Parietal lobe (tissue), 1 donor: ENCODE results near the gene IQCC. TPM values are rescaled to one million over a fixed set of nuclear protein-coding genes. Genes with fewer than 3 reads are reported as not detected.

Experiments
- total RNA-seq: library from RNA; depleted of rRNA; stranded (reverse); fragments of >200 nt; gene quantifications from one replicate; pipeline ENCODE4 v1.2.3, GENCODE V29; 2014

IQCC gene
- total RNA-seq: 4.1 TPM

DNA sequence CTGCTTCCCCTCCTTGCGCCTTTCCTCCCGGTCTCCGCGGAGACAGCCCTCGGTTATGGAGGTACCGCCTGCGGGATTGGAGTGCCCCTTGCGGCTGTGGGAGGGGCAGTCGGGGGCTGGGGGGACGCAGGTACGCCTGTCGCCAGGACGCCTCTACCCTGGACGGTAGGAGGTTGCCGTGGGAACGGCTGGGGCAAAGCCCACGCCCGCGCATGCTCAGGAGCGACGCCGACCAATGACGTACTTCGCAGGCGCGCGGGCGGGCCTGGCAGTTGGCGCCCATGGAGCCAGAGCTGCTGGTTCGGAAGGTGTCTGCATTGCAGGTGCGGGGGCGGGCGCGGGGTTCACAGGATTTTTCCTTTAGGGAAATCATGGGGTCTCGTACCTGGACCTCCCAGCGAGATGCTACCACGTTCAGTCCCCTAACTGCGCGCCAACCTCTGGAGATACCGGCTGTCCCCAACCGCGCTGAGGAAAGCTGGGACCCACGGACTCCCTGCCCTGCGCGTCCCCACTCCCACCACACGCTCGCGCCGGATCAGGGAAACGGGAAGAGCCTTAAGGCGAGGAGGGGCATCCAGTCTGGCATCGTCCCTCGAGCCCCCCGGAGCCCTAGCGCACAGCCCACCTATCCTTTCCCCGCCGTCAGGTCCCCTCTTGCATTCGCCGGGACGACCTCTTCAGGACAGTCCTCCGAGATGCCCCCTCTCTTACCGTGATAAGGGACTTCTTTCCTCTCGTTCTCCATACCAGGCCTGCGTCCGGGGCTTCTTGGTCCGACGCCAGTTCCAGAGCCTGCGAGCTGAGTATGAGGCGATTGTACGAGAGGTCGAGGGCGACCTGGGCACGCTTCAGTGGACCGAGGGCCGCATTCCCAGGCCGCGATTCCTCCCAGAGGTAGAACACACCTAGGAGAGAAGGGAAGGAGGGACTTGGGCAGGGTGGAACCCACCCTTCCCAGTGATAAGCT lies at the start of gene IQCC:
IQCC (plus strand) TSS at position 271 of the 970 bp plus-strand sequence; CDS start at position 282, 11 bp downstream.

DNA sequence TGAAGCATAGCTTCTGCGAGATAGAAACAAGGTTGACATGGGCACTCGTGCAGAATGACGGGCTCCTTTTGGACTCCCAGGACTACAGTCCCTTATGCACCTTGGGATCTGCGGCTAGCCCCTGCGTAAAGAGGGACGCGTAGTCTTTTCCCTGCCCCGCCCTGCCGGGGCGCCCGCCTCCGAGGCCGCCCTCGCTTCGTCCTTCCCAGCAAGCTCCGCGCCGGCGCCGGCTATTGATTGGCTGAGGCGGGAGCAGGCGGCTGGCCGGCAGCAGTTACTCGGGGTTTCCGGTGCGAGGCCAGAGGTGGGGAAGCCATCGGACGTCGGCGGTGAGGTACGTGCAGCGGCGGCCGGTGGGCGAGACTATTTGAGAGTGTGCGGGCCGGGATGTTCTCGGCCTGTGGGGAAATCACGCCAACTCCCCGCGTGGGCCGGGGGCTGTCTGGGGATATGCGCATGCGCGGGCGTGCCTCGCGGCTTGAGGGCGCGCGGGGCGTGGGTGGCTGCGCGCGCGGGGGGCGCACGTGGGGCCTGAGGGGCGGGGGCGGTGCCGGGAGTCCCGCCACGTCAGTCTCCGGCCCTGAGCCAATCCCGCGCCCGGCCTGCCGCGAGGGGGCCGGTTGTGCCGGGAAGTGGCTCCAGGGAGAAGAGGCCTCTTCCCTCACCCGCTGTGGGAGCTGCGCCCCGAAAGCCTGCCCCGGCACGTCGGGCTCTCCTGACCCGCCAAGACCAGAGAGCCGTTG lies 25.9 kb upstream of the IQCC start, which contains the start of gene TXLNA:
TXLNA (plus strand) TSS at position 233 of the 743 bp plus-strand sequence. CDS start 671 bp downstream, outside the sequence.

DNA sequence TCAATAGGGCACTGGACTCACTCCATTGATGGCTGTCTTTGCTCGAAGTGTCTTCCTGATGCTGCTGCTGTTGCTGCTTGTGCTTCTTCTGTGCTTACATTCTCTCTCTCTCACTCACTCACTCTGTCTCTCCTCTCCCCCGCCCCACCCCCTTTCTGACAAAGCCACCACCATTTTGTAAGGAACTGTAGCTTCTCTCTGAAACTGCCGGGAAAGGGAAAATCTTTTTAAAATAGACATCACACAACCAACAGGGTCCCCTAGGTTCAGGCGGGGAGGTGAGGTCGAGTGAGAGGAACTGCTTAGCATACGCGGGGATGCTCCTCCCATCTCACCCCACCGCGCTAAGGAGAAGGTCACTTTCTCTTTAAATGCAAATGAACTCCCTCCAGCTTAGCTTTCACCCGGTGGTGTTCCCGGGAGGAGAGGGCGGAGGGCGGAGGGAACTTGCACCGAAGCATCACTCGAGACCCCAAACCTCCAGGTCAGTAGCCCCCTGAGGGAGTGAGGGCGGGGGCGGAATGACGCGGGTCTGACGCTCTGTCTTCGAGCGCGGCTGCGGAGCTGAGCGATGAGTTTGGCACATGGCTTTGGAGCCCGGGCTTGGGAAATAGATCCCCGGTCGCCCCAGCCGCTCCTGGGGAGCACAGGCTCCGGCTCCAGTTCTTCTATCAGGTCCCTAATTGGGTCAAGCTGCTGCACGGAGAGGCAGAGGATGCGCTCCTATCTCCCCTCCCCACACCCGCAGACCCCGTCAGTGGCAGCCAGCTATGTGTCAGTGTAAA lies 5.1 kb upstream of the IQCC start, which contains the start of gene CCDC28B:
CCDC28B (plus strand) TSS at position 370 of the 785 bp plus-strand sequence. CDS start 1,341 bp downstream, outside the sequence.

DNA sequence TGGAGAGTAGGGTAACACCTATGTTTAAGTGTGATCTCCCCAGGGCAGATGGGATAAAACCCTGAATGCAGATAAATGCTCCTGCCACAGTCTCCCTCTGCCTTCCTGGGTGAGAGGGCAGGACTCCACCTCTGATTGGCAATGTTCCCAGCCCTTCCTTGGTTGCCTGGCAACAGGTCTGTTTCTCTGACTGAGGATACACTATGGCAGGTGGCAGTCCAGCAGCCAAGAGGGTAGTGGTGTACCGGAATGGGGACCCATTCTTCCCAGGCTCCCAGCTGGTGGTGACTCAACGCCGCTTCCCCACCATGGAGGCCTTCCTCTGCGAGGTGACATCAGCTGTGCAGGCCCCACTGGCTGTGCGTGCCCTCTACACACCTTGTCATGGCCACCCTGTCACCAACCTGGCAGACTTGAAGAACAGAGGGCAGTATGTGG lies 3.4 kb downstream of the IQCC start, which contains the start of gene DCDC2B:
DCDC2B (plus strand) TSS at position 199 of the 438 bp plus-strand sequence; CDS start at position 204, 5 bp downstream.

DNA sequence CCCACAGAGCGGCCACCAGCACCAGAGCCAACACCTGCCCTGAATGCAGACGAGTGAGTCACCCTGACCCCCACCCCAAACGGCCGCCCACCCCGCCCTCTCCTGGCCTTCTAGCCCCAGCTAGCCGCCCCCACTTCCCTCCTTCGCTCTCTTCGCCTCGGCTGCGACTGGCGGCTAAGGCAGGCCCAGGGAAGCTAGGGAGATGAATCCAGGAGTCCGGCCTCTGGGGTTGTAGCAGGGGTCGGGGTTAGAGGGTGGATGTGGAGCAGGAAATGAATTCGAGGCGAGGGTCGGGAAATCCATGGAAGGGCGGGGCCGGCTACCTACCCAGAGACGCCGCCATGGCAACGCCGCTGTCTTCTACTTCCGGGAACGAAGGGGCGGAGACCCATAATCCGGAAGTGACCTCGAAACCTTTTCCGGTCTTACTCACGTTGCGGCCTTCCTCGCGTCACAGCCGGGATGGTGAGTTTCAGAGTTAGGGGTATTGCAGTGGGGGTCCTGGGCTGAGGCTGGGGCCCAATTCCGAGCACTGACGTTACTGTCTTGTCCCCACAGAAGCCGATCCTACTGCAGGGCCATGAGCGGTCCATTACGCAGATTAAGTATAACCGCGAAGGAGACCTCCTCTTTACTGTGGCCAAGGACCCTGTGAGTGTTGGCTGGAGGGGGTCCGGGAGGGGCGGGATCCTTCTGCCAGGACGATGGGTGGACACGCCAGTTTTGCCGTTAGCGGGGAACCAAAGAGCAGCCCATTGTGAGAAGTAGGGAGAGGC lies 16.7 kb downstream of the IQCC start, which contains the start of the genes EIF3I and TMEM234:
EIF3I (plus strand) TSS at position 428 of the 776 bp plus-strand sequence; CDS start at position 463, 35 bp downstream.
TMEM234 (minus strand) TSS at position 374 of the 776 bp plus-strand sequence; CDS start at position 343, 31 bp downstream.

DNA sequence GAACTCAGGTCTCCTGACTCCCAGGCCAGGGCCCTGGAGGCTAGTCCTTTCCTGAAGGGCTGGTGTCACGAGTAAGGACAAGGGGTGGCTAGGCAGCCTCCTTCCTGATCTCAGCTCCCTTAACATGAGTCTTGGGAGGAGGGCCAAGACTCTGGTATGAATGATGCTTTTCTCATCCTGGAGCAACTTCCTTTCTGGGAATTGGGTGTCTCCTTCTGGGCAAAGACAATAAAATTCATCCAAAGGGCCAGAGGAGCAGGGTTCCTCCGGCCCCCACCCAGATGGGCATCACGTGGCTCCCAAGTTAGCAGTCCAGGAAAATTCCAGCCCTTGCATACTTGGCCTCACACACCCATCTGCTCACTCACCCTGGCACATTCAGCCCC lies 41.4 kb downstream of the IQCC start, which contains the start of gene FAM167B:
FAM167B (plus strand) TSS at position 335 of the 386 bp plus-strand sequence. CDS start 200 bp downstream, outside the sequence.

DNA sequence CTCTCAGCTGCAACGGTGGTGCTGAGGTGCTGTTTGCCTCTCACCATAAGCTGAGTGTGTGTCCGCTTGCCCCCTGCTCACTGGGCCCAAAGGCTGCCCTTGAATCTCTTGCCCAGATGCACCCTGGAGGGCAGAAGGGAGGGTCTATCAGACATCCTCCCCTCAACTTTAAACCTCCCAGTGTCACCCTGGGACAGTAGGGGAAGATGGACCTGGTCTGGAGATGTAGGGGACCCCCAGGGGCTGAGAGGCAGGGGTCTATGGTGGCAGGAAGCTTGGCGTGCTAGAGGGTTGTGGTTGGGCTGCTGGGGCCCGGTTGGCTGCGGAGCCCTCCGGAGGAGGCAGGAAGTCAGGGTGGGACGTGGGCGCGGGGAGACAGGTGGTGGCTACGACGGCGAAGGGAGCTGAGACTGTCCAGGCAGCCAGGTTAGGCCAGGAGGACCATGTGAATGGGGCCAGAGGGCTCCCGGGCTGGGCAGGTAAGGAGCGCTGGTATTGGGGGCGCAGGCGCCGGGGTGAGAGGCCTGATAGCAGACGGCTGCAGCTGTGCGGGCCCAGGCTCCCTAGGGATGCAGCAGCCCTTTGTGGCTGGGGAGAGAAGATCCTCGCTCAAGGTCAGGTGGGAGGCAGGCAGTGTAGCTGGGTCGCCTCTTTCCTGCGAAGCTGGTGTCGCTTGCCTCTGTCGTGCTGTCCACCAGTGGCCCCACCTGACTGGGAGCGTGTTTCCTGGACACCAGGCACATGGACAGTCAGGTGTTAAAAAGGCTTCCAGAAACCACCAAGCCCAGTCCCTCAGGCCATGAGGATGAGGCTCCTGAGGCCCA lies 45.6 kb downstream of the IQCC start, which contains the start of gene LCK:
LCK (plus strand) TSS at position 373 of the 824 bp plus-strand sequence. CDS start 23,065 bp downstream, outside the sequence.

Other genes with a start within 250 kb of the IQCC start
- 128 TPM for gene KHDRBS1, start 191.8 kb upstream of the IQCC start, total RNA-seq
- gene TMEM39B, start 132.7 kb upstream of the IQCC start, total RNA-seq: 7.8 TPM
- gene KPNA6, start 97.6 kb upstream of the IQCC start, total RNA-seq: 30.0 TPM
- 23.5 TPM for gene TXLNA, start 26.0 kb upstream of the IQCC start, total RNA-seq
- gene CCDC28B, start 5.1 kb upstream of the IQCC start, total RNA-seq: 31.3 TPM
- gene DCDC2B, start 3.4 kb downstream of the IQCC start, total RNA-seq: not detected
- 29.4 TPM for gene TMEM234, start 16.7 kb downstream of the IQCC start, total RNA-seq
- gene EIF3I, start 16.7 kb downstream of the IQCC start, total RNA-seq: 75.7 TPM
- gene FAM167B, start 41.6 kb downstream of the IQCC start, total RNA-seq: not detected
- not detected for gene LCK, start 45.6 kb downstream of the IQCC start, total RNA-seq
- gene HDAC1, start 86.4 kb downstream of the IQCC start, total RNA-seq: 41.6 TPM
- 332 TPM for gene MARCKSL1, start 130.6 kb downstream of the IQCC start, total RNA-seq
- 5.0 TPM for gene FAM229A, start 156.8 kb downstream of the IQCC start, total RNA-seq
- not detected for gene TSSK3, start 156.9 kb downstream of the IQCC start, total RNA-seq
- gene BSDC1, start 188.8 kb downstream of the IQCC start, total RNA-seq: 94.8 TPM